HFF-Myc (cell line): Measurements from ENCODE around the gene RFNG.

Experiments used
- DNase-seq: peaks from one replicate; pipeline ENCODE4 v3.0.0-alpha.2; 2011; ENCODE audit warnings: low read depth; ENCODE audit errors: extremely low read depth
- H3K4me3 ChIP-seq: replicated peaks from 2 replicates; pipeline ENCODE4 v1.5.1; 2011; ENCODE audit warnings: low read depth, mild to moderate bottlenecking, control low read depth, low read length
- CTCF ChIP-seq: IDR thresholded peaks from 2 replicates; pipeline ENCODE4 v1.5.1; 2012; ENCODE audit warnings: mild to moderate bottlenecking, low read depth, low read length, control low read depth; ENCODE audit errors: missing control alignments

RFNG gene

DNA sequence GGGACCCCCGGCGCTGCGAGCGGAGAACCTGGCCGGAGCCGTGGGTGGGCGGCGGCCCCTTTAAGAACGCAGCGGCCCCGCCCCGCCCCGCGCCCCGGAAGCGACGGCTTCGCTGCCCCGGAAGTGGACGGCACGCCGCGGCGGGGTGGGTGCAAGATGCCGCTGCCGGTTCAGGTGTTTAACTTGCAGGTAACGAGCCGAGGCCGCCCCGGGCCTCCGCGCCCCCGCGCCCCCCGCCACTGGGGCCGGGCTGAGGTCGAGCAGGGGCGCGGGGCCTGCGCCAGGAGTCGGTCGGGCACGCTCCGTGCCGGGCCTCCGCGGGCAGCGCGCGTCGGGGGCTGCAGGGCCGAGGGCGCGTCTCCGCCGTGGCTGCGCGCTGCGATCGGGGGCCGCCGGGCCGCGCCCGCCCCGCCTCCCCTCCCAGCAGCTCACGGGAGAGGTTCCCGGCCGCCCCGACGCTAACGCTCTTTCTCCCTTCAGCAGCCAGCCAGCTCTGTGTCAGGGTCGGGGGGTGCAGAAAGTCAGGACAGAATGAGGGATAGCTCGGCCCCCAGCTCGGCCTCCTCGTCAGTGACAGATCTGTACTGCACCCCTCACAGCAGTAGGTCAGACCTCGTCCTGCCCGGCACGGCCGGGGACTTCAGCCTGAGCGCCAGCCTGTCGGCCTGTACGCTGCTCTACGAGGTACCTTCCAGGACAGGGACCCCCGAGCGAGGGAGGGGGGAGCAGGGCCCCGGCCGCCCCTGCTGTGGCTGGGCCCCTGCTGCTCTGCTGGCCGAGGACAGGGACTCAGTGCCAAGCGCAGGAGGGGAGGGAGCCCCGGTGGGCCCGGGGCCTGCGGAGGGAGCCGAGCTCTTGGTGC, at the start of gene RFNG, which contains the start of gene GPS1:
TSS of gene RFNG (minus strand) at position 36 of the 862 bp plus-strand sequence. CDS start 45 bp downstream, outside the sequence.
TSS of gene GPS1 (plus strand) at position 123 of the 862 bp plus-strand sequence. CDS start at position 157, 34 bp downstream.
- no peak for DNase-seq
- TF ChIP-seq CTCF = no peak
- H3K4me3 ChIP-seq = peak within 1 kb of the TSS; percentile 87

DNA sequence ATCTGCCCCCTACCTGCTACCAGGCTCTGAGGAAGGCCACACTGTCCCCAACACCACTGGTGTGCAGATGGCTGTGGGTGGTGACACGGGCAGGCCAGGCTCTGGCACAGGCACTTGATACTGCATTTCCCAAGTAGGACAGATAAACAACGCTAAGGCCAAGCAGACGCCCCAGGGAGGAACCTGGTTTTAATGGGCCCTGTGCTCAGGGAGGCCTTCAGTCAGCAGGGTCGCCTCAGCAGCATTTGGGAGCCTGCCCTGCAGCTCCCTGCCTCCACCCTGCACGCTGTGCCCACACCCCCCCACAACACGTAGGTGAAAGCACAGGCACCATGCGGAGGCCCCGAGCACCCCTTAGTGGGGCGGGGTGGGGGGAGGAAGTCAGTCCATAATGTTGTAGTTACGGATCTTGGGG, 49.7 kb upstream of the RFNG start:
- H3K4me3 ChIP-seq = no peak overlapping the region
- TF ChIP-seq CTCF = no peak
- DNase-seq = no peak

DNA sequence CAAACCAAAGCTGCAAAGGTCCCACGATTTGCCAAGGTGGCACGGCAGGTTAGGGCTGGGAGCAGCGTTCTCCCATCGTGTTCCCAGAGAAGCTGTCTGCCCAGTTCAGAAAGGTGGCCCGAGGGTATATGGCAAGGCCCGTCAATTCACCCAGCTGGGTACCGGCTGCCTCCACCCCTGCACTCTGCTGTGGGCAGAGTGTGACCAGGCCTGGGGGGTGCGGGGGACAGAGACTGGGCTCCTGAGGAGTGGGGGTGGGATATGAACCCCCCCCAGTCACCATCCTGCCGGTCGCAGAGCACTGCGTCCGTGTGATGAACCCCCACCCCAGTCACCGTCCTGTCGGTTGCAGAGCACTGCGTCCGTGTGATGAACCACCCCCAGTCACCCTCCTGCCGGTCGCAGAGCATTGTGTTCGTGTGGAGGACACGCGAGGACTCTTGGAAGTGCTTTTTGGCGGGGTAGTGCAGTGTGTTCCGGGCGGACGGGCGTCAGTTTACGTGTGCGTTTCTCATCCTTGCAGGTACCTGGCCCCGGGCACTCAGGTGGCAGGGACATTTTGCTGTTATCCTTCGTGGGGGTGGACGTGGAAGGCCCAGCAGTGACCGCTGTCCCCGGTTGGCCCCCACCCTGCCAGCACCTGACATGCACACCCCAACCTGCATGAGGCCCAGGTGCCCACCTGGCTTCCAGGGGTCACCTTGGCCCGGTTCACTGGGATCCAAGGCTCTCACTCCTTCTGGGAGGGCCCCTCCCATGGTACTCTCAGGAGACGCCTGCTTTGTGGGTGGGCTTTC, 49.1 kb upstream of the RFNG start:
- DNase-seq = no peak

DNA sequence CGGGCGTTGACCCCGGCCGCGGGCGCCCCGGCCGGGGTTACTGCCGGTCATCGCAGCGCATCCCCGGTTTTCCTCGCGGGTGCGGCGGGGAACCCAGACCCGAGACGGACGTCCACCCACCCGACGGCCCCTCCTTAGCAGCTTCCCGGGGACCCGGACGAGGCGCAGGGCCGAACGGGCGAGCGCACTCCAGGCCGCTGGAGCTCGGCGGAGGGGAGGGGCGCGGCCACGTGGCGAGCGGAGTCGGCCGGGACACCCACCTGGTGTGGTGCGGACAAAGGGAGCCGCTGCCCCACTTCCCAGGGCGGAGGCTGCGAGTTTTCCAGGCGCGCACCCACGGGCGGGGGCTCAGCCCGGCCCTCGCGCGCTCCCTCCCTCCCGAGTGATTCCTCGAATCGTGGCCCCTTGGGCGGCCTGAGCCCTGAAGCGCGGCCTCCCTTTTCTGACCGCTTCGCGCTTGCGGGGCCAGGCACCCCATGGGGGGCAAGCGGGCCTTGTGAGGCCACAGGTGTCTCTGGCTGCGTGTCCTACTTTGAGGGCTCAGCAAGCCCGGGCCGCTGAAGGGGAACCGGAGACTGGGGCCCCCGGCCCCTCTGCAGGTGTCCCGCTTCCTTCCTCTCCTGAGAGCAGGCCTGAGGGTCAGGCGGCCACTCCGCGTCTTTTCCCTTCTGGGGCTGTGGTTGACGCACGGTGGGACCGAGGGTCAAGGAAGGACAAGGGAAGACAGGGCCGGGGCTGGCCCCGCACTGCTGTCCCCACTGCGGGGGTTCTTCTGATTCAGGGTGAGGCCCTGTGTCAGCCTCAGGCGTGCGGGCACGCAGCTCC, 47.5 kb upstream of the RFNG start:
- H3K4me3 ChIP-seq = peak overlapping the region; percentile 57
- no peak for TF ChIP-seq CTCF
- no peak for DNase-seq

More for the DNA sequence above, 49.1 kb upstream of the RFNG start:
- no peak for TF ChIP-seq CTCF
- no peak overlapping the region for H3K4me3 ChIP-seq

DNA sequence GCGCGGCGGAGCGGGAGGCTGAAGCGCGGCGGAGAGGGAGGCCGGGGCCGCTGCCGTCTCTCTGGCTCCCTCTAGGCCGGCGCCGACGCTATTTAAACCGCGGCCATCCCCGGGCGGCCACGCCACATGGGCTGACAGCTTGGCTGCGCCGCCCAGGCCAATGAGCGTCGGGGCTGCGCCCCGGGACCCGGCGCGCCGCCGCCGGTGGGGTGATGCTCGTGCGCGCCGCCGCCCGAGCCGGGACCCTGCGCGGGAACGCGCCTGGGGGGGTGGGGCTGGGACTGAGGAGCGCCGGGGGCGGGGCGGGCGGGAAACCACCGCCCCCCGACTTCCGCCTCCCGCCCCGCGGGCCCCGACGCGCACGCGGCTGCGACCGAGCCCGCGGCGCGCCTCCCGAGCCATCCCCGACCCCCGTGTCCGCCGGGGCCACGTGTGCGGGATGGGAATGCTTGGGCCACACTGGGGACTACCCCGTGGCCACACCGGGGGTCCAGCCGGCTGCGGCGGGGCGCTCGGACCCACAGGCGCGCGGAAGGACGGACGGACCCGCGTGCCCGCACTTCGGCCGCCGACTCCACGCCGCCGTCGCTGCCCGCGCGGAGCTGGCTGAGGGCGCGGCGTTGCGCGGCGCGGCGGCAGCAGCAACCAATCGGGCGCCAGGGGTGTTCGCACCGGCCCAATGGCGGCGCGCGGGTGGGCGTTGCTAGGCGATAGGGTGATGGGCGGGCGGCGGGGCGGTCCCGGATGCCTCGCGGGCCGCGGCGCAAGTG, 46.7 kb upstream of the RFNG start, which contains the start of gene FASN:
TSS of gene FASN (minus strand) at position 68 of the 770 bp plus-strand sequence. CDS start 1,791 bp downstream, outside the sequence.
- peak; percentile 4 for TF ChIP-seq CTCF
- peak within 1 kb of the TSS; percentile 96 for H3K4me3 ChIP-seq
- DNase-seq = peak; percentile 66

- no peak for TF ChIP-seq CTCF
Measured at GRCh38 chr17:82097919-82098168, 46.2 kb upstream of the RFNG start.

More at GRCh38 chr17:82097919-82098168, 46.2 kb upstream of the RFNG start:
- DNase-seq = no peak
- H3K4me3 ChIP-seq = peak overlapping the region; percentile 96
